AG09319 (cell line): ENCODE data around the gene DMBX1.

ENCODE experiments used
- DNase-seq: peaks from one replicate; pipeline ENCODE4 v3.0.0-alpha.2; 2010; ENCODE audit warnings: low read depth; ENCODE audit errors: extremely low read depth
- CTCF ChIP-seq: IDR thresholded peaks from 2 replicates; pipeline ENCODE4 v1.5.1; 2011; ENCODE audit warnings: low read depth, mild to moderate bottlenecking, inconsistent platforms, low read length, moderate library complexity

The DMBX1 gene

GRCh38 chr1:46461017-46461808, 28.4 kb upstream of the DMBX1 start:
- no peak for TF ChIP-seq CTCF
- no peak for DNase-seq

DNA sequence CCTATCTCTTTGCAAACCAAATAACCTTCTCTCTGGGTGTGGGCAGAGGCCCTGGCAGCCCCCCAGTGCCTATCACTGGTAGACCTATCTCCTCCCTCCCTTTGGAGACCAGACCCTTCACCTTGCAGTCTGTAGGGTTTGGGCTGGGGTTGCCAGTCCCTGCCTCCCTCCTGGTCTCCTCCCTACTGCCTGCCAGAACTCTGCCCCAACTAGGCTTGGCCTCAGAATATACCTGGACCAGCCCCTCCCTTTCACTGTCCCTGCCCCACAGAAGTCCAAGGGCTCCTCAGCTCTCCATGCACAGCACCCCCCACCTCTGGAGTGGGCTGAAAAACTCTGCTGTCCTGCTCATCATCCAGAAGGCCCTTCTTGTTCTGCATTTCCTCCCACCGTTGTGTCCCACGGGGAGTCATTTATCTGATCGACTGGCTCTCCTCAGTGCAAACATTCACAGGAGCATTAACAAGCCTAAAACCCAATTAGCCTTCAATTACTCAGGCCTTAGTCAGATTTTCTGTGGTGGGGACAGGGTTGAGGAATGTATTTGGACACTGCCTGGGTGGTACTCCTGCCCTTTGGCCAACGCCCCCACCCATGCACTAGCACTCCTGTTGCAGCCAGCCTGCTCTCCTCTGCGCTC, 27.7 kb upstream of the DMBX1 start:
- TF ChIP-seq CTCF, result no peak
- DNase-seq, result no peak

DNA sequence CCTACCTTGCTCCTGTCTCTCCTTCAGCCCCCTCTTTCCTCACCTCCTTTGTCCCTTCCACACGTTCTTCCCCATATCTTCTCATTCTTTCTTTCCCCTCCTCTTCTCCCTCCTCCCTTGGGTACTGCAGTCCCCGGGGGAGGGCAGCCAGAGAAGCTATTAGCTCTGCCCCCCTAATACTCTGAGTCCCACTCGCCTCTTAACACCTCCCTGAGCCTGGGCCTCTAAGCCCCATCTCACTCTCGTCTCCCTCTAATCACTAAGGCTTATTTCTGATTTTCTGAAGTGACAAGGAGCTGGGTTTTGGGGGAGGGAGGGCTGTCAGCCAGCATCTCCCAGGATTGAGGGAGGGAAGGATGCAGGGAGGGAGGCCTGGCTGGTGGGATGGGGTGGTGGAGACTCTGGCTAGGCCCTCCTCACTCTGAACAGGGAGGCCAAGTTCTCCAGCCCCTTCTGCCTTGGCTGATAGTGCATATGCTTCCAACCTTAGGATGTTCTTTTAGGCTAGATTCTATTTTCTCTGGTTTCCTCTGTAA, 25.6 kb upstream of the DMBX1 start:
- DNase-seq, result no peak
- TF ChIP-seq CTCF, result no peak

GRCh38 chr1:46464915-46465314, 24.7 kb upstream of the DMBX1 start:
- TF ChIP-seq CTCF, result no peak
- DNase-seq, result no peak

- DNase-seq, result no peak
- TF ChIP-seq CTCF, result no peak
These were observed 23.6 kb upstream of the DMBX1 start for GRCh38 chr1:46465981-46466476.

- DNase-seq, result no peak
- no peak for TF ChIP-seq CTCF
These were observed 23.0 kb upstream of the DMBX1 start for GRCh38 chr1:46466477-46467182.

DNA sequence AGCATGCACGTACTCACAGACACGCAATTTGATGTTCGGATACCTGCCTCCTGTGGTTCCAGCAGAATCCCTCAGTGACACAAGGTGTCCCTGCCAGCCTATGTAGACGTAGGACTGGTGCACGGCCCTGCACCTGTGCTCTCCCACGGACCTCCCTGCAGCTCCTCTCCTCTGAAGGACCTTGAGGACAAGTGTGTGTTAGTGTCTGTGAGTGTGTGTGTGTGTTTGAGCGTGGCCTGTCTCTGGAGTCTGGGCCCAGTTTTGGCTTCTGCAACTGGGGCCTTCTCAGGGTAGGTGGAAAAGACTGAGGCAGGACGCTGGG, 22.5 kb upstream of the DMBX1 start:
- no peak for DNase-seq
- TF ChIP-seq CTCF, result no peak
